ENCODE data around the gene AP5Z1.

DNA sequence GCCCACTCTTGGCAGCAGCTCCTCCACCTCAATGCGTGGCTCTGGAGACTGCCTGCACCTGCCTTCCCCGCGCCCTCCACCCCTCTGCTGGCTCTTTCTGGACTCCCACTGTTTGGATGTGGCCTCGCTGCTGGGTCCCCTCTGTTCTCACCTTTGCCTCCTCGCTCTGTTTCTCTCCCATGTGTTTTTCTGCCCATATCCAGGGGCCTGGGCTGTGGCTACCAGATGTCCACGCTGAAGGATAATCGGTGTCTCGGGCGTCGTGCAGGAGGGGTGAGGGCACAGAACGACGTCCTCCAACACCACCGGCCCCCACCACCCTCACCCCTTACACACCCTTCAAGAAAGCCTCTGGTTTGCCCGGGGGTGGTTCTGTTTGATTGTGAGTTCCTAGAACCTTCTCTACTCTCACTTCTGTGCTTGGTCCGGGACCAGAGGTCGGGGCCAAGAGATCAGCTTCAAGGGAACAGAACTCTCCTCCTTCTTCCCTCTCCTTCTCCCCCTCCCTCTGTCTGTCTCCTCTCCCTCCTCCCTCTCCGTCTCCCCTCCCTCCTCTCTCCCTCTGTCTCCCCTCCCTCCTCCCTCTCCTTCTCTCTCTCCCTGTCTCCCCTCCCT lies 31.7 kb downstream of the AP5Z1 start:
- no peak for TF ChIP-seq HDAC2 (IDR thresholded peaks at IDR 0.05)
- TF ChIP-seq RARB (CRISPR knock-in tag; IDR thresholded peaks at IDR 0.05) = no peak
- no peak for TF ChIP-seq RNF2 (IDR thresholded peaks at IDR 0.05; ENCODE audit: borderline replicate concordance, low read depth)
- TF ChIP-seq MYC (IDR thresholded peaks at IDR 0.05; ENCODE audit: borderline replicate concordance, low read length) = no peak
- TF ChIP-seq, protein P1, sequence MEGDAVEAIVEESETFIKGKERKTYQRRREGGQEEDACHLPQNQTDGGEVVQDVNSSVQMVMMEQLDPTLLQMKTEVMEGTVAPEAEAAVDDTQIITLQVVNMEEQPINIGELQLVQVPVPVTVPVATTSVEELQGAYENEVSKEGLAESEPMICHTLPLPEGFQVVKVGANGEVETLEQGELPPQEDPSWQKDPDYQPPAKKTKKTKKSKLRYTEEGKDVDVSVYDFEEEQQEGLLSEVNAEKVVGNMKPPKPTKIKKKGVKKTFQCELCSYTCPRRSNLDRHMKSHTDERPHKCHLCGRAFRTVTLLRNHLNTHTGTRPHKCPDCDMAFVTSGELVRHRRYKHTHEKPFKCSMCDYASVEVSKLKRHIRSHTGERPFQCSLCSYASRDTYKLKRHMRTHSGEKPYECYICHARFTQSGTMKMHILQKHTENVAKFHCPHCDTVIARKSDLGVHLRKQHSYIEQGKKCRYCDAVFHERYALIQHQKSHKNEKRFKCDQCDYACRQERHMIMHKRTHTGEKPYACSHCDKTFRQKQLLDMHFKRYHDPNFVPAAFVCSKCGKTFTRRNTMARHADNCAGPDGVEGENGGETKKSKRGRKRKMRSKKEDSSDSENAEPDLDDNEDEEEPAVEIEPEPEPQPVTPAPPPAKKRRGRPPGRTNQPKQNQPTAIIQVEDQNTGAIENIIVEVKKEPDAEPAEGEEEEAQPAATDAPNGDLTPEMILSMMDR (IDR thresholded peaks at IDR 0.05) = no peak
- TF ChIP-seq EP300 (IDR thresholded peaks at IDR 0.05) = no peak
- TF ChIP-seq POLR2A (IDR thresholded peaks at IDR 0.05; ENCODE audit: low read length) = no peak
